Erythroblast (primary cell): ENCODE results near the gene SCD5.

Source experiments
- GATA1 ChIP-seq: IDR thresholded peaks from 2 replicates; pipeline ENCODE4 v1.6.1; 2011; ENCODE audit warnings: low read depth, mild to moderate bottlenecking, control low read depth, low read length, moderate library complexity
- POLR2A ChIP-seq: IDR thresholded peaks from 2 replicates; pipeline ENCODE4 v1.6.1; 2011; ENCODE audit warnings: mild to moderate bottlenecking, low read length

DNA sequence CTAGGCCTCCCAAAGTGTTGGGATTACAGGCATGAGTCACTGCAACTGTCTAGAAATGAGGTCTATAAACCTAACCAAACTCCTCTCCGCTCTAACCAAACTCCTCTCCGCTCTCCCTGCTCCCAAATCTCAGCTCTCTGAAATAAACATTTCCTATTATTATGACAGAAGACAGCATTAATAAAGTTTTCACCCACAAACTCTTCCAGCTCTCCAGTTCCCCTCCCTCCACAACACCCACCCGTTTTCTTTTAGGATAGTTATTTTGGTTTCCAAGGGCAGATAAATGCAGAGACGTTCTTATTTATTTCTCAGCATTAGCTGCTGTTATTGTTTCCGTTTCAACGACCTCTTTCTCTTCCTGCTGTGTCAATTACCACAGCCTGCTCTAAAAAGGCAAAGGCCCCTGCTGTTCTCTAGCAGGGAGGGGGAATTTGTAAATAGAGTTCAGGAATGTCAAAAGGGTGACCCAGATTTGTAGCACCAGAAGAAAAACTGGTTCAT is 13.3 kb upstream of the SCD5 start:
- TF ChIP-seq POLR2A (no peak), GATA1 (no peak)
